Measurements from ENCODE around the gene GDF11.

DNA sequence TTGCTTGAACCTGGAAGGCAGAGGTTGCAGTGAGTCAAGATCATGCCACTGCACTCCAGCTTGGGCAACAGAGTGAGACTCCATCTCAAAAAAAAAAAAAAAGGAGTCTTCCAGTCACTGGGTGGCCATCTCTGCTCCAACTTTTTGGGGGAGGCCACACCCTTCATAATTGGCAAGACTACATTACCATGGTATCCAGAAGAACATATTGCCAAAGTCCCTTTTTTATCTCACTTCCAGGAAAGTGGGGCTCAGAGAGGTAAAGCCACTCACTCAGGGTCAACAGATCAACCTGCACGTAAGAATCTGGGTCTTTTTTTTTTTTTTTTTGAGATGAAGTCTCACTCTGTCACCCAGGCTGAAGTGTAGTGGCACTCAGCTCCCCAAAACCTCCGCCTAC is 9.1 kb upstream of the GDF11 start:
- TF ChIP-seq, protein P1, sequence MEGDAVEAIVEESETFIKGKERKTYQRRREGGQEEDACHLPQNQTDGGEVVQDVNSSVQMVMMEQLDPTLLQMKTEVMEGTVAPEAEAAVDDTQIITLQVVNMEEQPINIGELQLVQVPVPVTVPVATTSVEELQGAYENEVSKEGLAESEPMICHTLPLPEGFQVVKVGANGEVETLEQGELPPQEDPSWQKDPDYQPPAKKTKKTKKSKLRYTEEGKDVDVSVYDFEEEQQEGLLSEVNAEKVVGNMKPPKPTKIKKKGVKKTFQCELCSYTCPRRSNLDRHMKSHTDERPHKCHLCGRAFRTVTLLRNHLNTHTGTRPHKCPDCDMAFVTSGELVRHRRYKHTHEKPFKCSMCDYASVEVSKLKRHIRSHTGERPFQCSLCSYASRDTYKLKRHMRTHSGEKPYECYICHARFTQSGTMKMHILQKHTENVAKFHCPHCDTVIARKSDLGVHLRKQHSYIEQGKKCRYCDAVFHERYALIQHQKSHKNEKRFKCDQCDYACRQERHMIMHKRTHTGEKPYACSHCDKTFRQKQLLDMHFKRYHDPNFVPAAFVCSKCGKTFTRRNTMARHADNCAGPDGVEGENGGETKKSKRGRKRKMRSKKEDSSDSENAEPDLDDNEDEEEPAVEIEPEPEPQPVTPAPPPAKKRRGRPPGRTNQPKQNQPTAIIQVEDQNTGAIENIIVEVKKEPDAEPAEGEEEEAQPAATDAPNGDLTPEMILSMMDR (IDR thresholded peaks at IDR 0.05; ENCODE audit: insufficient read depth, low read length, poor library complexity, severe bottlenecking) = no peak
- no peak for TF ChIP-seq EZH2phosphoT487 (conservative IDR thresholded peaks at IDR 0.05; ENCODE audit: low read length)

Data from SU-DHL-6 (cell line).